ENCODE data around the gene RBM6.

RBM6 gene

DNA sequence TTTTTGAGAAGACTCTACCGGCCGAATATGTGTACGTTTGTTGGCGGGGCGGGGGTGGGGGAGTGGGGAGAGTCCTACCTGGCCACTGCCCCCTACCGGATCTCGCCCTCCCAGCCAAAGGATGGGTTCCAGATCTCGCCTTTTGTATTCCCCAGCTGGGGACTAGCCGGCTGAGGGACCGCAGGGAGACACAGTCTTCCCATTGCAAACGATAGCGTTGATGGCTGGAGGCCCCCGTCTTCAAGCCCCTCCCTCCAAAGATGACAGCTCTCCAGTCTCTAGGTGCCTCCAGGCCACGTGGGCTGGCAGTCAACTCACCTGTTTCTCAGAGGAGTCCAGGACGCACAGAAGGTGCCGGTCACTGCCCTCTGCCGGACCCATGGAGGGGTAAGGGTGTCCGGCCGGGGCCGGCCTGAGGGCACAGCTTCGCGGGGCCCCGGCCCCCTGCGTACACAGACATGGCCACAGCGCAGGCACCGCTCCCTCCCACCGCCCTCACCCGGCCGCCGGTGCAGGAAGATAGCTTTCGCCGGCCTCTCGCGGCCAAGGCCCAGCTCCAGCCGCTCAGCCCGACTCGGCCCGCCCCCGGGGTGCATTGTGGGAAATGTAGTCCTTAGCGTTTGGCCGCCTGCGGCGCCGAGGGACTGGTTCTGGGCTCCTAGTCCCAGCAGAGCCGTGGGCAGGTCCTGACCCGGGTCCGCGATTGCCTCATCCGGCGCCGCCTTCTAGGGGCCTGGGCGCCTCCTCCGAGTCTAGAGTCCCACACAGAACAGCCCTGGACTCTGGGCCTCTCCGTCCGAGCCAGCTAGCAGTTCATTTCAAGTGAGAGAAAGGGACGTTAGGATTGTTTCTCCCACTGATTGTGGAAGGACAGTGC lies 10.4 kb upstream of the RBM6 start, which contains the start of gene MON1A (continued):
- peak; percentile 77 for TF ChIP-seq ZNF600 (tag by site-specific recombination; IDR thresholded peaks at IDR 0.05)
- no peak for TF ChIP-seq ZNF138 (tag by site-specific recombination; IDR thresholded peaks at IDR 0.05; ENCODE audit: borderline replicate concordance)
- TF ChIP-seq ZNF629 (tag by site-specific recombination; IDR thresholded peaks at IDR 0.05): 0 out of 2 replicates have a peak, but pooled peaks have one; percentile 37
- TF ChIP-seq ZNF112 (tag by site-specific recombination; IDR thresholded peaks at IDR 0.05): no peak
- no peak for TF ChIP-seq ZNF19 (tag by site-specific recombination; IDR thresholded peaks at IDR 0.05; ENCODE audit: low read depth)
- TF ChIP-seq, protein P1, sequence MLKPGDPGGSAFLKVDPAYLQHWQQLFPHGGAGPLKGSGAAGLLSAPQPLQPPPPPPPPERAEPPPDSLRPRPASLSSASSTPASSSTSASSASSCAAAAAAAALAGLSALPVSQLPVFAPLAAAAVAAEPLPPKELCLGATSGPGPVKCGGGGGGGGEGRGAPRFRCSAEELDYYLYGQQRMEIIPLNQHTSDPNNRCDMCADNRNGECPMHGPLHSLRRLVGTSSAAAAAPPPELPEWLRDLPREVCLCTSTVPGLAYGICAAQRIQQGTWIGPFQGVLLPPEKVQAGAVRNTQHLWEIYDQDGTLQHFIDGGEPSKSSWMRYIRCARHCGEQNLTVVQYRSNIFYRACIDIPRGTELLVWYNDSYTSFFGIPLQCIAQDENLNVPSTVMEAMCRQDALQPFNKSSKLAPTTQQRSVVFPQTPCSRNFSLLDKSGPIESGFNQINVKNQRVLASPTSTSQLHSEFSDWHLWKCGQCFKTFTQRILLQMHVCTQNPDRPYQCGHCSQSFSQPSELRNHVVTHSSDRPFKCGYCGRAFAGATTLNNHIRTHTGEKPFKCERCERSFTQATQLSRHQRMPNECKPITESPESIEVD (tag by site-specific recombination; IDR thresholded peaks at IDR 0.05): no peak
- TF ChIP-seq HOXC10 (CRISPR knock-in tag; IDR thresholded peaks at IDR 0.05): no peak
- TF ChIP-seq, protein P2, sequence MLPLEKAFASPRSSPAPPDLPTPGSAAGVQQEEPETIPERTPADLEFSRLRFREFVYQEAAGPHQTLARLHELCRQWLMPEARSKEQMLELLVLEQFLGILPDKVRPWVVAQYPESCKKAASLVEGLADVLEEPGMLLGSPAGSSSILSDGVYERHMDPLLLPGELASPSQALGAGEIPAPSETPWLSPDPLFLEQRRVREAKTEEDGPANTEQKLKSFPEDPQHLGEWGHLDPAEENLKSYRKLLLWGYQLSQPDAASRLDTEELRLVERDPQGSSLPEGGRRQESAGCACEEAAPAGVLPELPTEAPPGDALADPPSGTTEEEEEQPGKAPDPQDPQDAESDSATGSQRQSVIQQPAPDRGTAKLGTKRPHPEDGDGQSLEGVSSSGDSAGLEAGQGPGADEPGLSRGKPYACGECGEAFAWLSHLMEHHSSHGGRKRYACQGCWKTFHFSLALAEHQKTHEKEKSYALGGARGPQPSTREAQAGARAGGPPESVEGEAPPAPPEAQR (tag by site-specific recombination; IDR thresholded peaks at IDR 0.05): no peak
- peak; percentile 86 for TF ChIP-seq SCRT2 (tag by site-specific recombination; IDR thresholded peaks at IDR 0.05)
- no peak for TF ChIP-seq ZNF146 (tag by site-specific recombination; IDR thresholded peaks at IDR 0.05)
- TF ChIP-seq, protein P3, sequence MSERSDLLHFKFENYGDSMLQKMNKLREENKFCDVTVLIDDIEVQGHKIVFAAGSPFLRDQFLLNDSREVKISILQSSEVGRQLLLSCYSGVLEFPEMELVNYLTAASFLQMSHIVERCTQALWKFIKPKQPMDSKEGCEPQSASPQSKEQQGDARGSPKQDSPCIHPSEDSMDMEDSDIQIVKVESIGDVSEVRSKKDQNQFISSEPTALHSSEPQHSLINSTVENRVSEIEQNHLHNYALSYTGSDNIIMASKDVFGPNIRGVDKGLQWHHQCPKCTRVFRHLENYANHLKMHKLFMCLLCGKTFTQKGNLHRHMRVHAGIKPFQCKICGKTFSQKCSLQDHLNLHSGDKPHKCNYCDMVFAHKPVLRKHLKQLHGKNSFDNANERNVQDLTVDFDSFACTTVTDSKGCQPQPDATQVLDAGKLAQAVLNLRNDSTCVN (tag by site-specific recombination; optimal IDR thresholded peaks at IDR 0.05): peak; percentile 44
- no peak for TF ChIP-seq ZNF792 (tag by site-specific recombination; IDR thresholded peaks at IDR 0.05)
- peak; percentile 60; the same call in 1 of the 2 replicates for TF ChIP-seq ZNF610 (tag by site-specific recombination; IDR thresholded peaks at IDR 0.05; ENCODE audit: borderline replicate concordance)
- TF ChIP-seq EGR2 (tag by site-specific recombination; IDR thresholded peaks at IDR 0.05; ENCODE audit: low read depth): peak; percentile 52; the same call in 1 of the 2 replicates
- TF ChIP-seq KLF10 (tag by site-specific recombination; IDR thresholded peaks at IDR 0.05): no peak; the same call in 1 of the 2 replicates
- peak; percentile 51; the same call in 1 of the 2 replicates for TF ChIP-seq ZNF394 (tag by site-specific recombination; IDR thresholded peaks at IDR 0.05; ENCODE audit: borderline replicate concordance)
- peak; percentile 93 for TF ChIP-seq ZNF76 (tag by site-specific recombination; IDR thresholded peaks at IDR 0.05; ENCODE audit: borderline replicate concordance, low read depth)
- TF ChIP-seq, protein P4, sequence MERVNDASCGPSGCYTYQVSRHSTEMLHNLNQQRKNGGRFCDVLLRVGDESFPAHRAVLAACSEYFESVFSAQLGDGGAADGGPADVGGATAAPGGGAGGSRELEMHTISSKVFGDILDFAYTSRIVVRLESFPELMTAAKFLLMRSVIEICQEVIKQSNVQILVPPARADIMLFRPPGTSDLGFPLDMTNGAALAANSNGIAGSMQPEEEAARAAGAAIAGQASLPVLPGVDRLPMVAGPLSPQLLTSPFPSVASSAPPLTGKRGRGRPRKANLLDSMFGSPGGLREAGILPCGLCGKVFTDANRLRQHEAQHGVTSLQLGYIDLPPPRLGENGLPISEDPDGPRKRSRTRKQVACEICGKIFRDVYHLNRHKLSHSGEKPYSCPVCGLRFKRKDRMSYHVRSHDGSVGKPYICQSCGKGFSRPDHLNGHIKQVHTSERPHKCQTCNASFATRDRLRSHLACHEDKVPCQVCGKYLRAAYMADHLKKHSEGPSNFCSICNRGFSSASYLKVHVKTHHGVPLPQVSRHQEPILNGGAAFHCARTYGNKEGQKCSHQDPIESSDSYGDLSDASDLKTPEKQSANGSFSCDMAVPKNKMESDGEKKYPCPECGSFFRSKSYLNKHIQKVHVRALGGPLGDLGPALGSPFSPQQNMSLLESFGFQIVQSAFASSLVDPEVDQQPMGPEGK (tag by site-specific recombination; IDR thresholded peaks at IDR 0.05): peak; percentile 59
- TF ChIP-seq, protein P5, sequence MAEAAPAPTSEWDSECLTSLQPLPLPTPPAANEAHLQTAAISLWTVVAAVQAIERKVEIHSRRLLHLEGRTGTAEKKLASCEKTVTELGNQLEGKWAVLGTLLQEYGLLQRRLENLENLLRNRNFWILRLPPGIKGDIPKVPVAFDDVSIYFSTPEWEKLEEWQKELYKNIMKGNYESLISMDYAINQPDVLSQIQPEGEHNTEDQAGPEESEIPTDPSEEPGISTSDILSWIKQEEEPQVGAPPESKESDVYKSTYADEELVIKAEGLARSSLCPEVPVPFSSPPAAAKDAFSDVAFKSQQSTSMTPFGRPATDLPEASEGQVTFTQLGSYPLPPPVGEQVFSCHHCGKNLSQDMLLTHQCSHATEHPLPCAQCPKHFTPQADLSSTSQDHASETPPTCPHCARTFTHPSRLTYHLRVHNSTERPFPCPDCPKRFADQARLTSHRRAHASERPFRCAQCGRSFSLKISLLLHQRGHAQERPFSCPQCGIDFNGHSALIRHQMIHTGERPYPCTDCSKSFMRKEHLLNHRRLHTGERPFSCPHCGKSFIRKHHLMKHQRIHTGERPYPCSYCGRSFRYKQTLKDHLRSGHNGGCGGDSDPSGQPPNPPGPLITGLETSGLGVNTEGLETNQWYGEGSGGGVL (tag by site-specific recombination; IDR thresholded peaks at IDR 0.05): peak; percentile 47; the same call in 1 of the 2 replicates
- peak; percentile 66 for TF ChIP-seq ZNF660 (tag by site-specific recombination; IDR thresholded peaks at IDR 0.05)
- no peak for TF ChIP-seq ZNF747 (tag by site-specific recombination; IDR thresholded peaks at IDR 0.05)
- TF ChIP-seq, protein P6, sequence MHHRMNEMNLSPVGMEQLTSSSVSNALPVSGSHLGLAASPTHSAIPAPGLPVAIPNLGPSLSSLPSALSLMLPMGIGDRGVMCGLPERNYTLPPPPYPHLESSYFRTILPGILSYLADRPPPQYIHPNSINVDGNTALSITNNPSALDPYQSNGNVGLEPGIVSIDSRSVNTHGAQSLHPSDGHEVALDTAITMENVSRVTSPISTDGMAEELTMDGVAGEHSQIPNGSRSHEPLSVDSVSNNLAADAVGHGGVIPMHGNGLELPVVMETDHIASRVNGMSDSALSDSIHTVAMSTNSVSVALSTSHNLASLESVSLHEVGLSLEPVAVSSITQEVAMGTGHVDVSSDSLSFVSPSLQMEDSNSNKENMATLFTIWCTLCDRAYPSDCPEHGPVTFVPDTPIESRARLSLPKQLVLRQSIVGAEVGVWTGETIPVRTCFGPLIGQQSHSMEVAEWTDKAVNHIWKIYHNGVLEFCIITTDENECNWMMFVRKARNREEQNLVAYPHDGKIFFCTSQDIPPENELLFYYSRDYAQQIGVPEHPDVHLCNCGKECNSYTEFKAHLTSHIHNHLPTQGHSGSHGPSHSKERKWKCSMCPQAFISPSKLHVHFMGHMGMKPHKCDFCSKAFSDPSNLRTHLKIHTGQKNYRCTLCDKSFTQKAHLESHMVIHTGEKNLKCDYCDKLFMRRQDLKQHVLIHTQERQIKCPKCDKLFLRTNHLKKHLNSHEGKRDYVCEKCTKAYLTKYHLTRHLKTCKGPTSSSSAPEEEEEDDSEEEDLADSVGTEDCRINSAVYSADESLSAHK (tag by site-specific recombination; IDR thresholded peaks at IDR 0.05): no peak
- no peak for TF ChIP-seq ZNF157 (tag by site-specific recombination; IDR thresholded peaks at IDR 0.05)
- peak; percentile 91 for TF ChIP-seq SP2 (tag by site-specific recombination; IDR thresholded peaks at IDR 0.05)

Data from HEK293 (cell line).